Measurements from ENCODE around the gene SHH. TPM values are rescaled to one million over a fixed set of nuclear protein-coding genes. Genes with fewer than 3 reads are reported as not detected.

SHH gene
- total and polyA plus RNA-seq, 2 donors (not counting 3 experiments of a cell fraction or from before 2014, with no cell fraction given) = not detected

DNA sequence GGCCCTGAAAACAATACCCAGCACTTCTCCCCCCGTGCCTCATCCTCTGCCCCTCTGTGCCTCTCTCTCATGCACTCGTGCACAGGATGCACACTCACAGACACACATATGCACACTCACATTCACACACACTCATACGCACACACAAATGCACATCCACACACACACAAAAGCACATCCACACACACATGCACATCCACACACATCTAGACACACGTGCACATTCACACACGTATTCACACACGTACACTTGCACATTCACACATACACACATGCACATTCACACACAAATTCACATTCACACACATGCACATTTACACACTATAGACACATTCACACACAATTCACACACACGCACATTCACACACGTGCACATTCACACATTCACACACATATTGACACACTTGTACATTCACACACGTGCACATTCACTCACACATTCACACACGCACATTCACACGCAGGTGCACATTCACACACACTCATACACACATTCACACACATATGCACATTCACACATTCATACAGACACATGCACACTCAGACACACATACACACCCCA is 19.2 kb downstream of the SHH start:
- no peaks in the 10 kb centered on the region for H3K9me3 ChIP-seq (replicated peaks; ENCODE audit: control insufficient read depth, insufficient read depth, low read length)
- POLR2A ChIA-PET = no interaction called here
- dilution Hi-C loops (cut with MboI; ENCODE audit: extremely low pct_ligation_motif_present, low sequenced_read_pairs) = no loop called here
- no peaks in the 10 kb centered on the region for H3K79me2 ChIP-seq (ENCODE audit: control insufficient read depth, insufficient read depth, low read length)
- no peaks in the 10 kb centered on the region for H4K20me1 ChIP-seq (replicated peaks; ENCODE audit: control insufficient read depth, extremely low read depth, insufficient read depth, low read length)
- H3K4me2 ChIP-seq (ENCODE audit: insufficient read depth, low read length) = no peak overlapping the region
- intact Hi-C loops (cut with micrococcal nuclease) = no loop called here
- H3K27me3 ChIP-seq (ENCODE audit: control insufficient read depth in 2 of 2, insufficient read depth in 2 of 2, low read length in 2 of 2) = no peaks in the 10 kb centered on the region
- CTCF ChIA-PET = no interaction called here
- no peak overlapping the region for H3K9ac ChIP-seq (replicated peaks; ENCODE audit: extremely low read depth, insufficient read depth, low read length)
- H3K27ac ChIP-seq (ENCODE audit: insufficient read depth, low read depth, low read length) = no peak overlapping the region
- no peak overlapping the region for H2AFZ ChIP-seq (ENCODE audit: low read depth, low read length)
- no peaks in the 10 kb centered on the region for H3K4me1 ChIP-seq (ENCODE audit: control insufficient read depth, extremely low read depth, insufficient read depth, low read length)
- TF ChIP-seq GATA2 (IDR thresholded peaks at IDR 0.05; ENCODE audit: insufficient read depth, insufficient read length, low read depth, low read length) = no peak
- no peak for TF ChIP-seq FOS (IDR thresholded peaks at IDR 0.05; ENCODE audit: borderline replicate concordance, insufficient read depth, low read length)
- TF ChIP-seq, protein P1, sequence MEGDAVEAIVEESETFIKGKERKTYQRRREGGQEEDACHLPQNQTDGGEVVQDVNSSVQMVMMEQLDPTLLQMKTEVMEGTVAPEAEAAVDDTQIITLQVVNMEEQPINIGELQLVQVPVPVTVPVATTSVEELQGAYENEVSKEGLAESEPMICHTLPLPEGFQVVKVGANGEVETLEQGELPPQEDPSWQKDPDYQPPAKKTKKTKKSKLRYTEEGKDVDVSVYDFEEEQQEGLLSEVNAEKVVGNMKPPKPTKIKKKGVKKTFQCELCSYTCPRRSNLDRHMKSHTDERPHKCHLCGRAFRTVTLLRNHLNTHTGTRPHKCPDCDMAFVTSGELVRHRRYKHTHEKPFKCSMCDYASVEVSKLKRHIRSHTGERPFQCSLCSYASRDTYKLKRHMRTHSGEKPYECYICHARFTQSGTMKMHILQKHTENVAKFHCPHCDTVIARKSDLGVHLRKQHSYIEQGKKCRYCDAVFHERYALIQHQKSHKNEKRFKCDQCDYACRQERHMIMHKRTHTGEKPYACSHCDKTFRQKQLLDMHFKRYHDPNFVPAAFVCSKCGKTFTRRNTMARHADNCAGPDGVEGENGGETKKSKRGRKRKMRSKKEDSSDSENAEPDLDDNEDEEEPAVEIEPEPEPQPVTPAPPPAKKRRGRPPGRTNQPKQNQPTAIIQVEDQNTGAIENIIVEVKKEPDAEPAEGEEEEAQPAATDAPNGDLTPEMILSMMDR (IDR thresholded peaks at IDR 0.05; ENCODE audit: extremely low read depth in 1 of 2, insufficient read depth in 1 of 2, low read depth in 1 of 2, low read length in 2 of 2) = no peak
- no peak for TF ChIP-seq POLR2AphosphoS5 (IDR thresholded peaks at IDR 0.05; ENCODE audit: insufficient read depth, low read depth, low read length)
- TF ChIP-seq MYC (IDR thresholded peaks at IDR 0.05; ENCODE audit: low read depth, low read length) = no peak
- TF ChIP-seq, protein P2, sequence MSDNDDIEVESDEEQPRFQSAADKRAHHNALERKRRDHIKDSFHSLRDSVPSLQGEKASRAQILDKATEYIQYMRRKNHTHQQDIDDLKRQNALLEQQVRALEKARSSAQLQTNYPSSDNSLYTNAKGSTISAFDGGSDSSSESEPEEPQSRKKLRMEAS (IDR thresholded peaks at IDR 0.05; ENCODE audit: insufficient read depth, insufficient read length) = no peak
- TF ChIP-seq POLR2A (IDR thresholded peaks at IDR 0.05; ENCODE audit: low read depth, low read length) = no peak
- no peak for TF ChIP-seq JUN (IDR thresholded peaks at IDR 0.05; ENCODE audit: borderline replicate concordance, insufficient read depth, insufficient read length, low read depth)
- no peak for TF ChIP-seq EZH2 (IDR thresholded peaks at IDR 0.05; ENCODE audit: borderline replicate concordance, low read depth, low read length, severe bottlenecking)
- no peak overlapping the region for H3K4me3 ChIP-seq (replicated peaks in 1 of 3; ENCODE audit: insufficient read depth in 1 of 3, low read depth in 1 of 3, low read length in 3 of 3)
- FAIRE-seq (no peak), DNase-seq (ENCODE audit: low read depth, low spot score) (no peak)
- H3K36me3 ChIP-seq (ENCODE audit: control insufficient read depth in 2 of 2, extremely low read depth in 1 of 2, insufficient read depth in 2 of 2, low read length in 2 of 2) = no peaks in the 10 kb centered on the region
- no peaks in the 10 kb centered on the region for H3K9me1 ChIP-seq (replicated peaks; ENCODE audit: control insufficient read depth, extremely low read depth, insufficient read depth, low read length)
- BruUV-seq (replicated peaks) = no TSS peak
